Osteoblast (primary cell): ENCODE data around the gene IGSF9B. TPM values are rescaled to one million over a fixed set of nuclear protein-coding genes. Genes with fewer than 3 reads are reported as not detected.

Experiments
- DNase-seq: peaks from one replicate; pipeline ENCODE4 v3.0.0; 2011; ENCODE audit warnings: low spot score, mixed read lengths; ENCODE audit not compliant: insufficient read length; ENCODE audit errors: missing footprints
- H2AFZ ChIP-seq: 2 replicates; pipeline ENCODE4 v1.6.0; 2011; ENCODE audit warnings: mild to moderate bottlenecking, low read length
- H3K27ac ChIP-seq: 2 replicates; pipeline ENCODE4 v1.5.1; 2011; ENCODE audit warnings: mild to moderate bottlenecking, low read depth, low read length, moderate library complexity
- H3K27me3 ChIP-seq: 2 replicates; pipeline ENCODE4 v1.6.0; 2012; ENCODE audit warnings: mild to moderate bottlenecking, control low read depth, inconsistent platforms, low read length, moderate library complexity; ENCODE audit not compliant: insufficient read depth
- H3K36me3 ChIP-seq: 2 replicates; pipeline ENCODE4 v1.5.1; 2011; ENCODE audit warnings: mild to moderate bottlenecking, low read length, control low read depth, moderate library complexity; ENCODE audit not compliant: insufficient read depth
- H3K4me1 ChIP-seq: 2 replicates; pipeline ENCODE4 v1.5.1; 2011; ENCODE audit warnings: mild to moderate bottlenecking, low read length, control low read depth, moderate library complexity; ENCODE audit not compliant: insufficient read depth
- H3K4me2 ChIP-seq: 2 replicates; pipeline ENCODE4 v1.6.0; 2011; ENCODE audit warnings: mild to moderate bottlenecking, low read length; ENCODE audit not compliant: insufficient read depth
- H3K4me3 ChIP-seq: fragments of 200-600 bp; sonication (generic); 3 replicates; pipeline ENCODE4 v1.5.1; 2012; ENCODE audit warnings: mild to moderate bottlenecking, low read length, inconsistent platforms; ENCODE audit not compliant: insufficient read depth
- H3K79me2 ChIP-seq: 2 replicates; pipeline ENCODE4 v1.6.0; 2012; ENCODE audit warnings: mild to moderate bottlenecking, low read length, control low read depth, inconsistent platforms; ENCODE audit not compliant: insufficient read depth
- H3K9me3 ChIP-seq: 2 replicates; pipeline ENCODE4 v1.5.1; 2011; ENCODE audit warnings: low read depth, low read length, control low read depth
- H4K20me1 ChIP-seq: 2 replicates; pipeline ENCODE4 v1.6.0; 2012; ENCODE audit warnings: mild to moderate bottlenecking, low read length, control low read depth; ENCODE audit not compliant: insufficient read depth
- total RNA-seq: library from RNA; depleted of rRNA; stranded (reverse); fragments of >200 nt; gene quantifications from 2 replicates; pipeline ENCODE4 v1.2.3, GENCODE V29; 2012
- TF ChIP-seq, protein P1 (sequence below): IDR thresholded peaks from 2 replicates; pipeline ENCODE4 v1.5.1; 2011; ENCODE audit warnings: mild to moderate bottlenecking, low read depth, low read length, moderate library complexity; ENCODE audit errors: extremely low read depth

Gene IGSF9B
- total RNA-seq, 1 donor = 0.36 TPM

DNA sequence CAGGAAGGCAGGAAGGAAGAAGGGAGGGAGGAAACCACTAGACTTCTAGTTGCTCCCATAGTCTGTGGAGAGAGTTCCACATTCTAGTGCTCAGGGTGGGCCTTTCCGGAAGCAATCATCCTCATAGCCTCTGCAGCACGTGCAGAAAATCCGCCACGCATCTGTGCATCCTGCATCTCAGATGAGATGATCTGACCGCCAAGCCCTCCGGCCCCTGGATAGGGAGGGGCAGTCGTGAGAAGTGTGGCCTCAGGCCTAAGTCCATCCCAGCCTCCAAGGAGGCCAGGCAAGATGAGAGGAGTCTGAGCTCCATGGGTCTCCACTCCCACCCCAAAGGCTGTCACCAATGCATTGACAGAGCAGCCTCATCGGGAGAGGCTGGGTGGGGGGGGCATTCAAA, 30.4 kb upstream of the IGSF9B start:
- no peaks in the 10 kb centered on the region for H3K9me3 ChIP-seq
- H4K20me1 ChIP-seq = no peaks in the 10 kb centered on the region
- DNase-seq = no peak
- TF ChIP-seq, protein P1, sequence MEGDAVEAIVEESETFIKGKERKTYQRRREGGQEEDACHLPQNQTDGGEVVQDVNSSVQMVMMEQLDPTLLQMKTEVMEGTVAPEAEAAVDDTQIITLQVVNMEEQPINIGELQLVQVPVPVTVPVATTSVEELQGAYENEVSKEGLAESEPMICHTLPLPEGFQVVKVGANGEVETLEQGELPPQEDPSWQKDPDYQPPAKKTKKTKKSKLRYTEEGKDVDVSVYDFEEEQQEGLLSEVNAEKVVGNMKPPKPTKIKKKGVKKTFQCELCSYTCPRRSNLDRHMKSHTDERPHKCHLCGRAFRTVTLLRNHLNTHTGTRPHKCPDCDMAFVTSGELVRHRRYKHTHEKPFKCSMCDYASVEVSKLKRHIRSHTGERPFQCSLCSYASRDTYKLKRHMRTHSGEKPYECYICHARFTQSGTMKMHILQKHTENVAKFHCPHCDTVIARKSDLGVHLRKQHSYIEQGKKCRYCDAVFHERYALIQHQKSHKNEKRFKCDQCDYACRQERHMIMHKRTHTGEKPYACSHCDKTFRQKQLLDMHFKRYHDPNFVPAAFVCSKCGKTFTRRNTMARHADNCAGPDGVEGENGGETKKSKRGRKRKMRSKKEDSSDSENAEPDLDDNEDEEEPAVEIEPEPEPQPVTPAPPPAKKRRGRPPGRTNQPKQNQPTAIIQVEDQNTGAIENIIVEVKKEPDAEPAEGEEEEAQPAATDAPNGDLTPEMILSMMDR = no peak
- H3K79me2 ChIP-seq = no peaks in the 10 kb centered on the region
- no peak overlapping the region for H2AFZ ChIP-seq
- no peak overlapping the region for H3K27ac ChIP-seq
- no peak overlapping the region for H3K4me3 ChIP-seq
- no peaks in the 10 kb centered on the region for H3K36me3 ChIP-seq
- no peak overlapping the region for H3K4me2 ChIP-seq
- H3K27me3 ChIP-seq = no peaks in the 10 kb centered on the region
- no peaks in the 10 kb centered on the region for H3K4me1 ChIP-seq

DNA sequence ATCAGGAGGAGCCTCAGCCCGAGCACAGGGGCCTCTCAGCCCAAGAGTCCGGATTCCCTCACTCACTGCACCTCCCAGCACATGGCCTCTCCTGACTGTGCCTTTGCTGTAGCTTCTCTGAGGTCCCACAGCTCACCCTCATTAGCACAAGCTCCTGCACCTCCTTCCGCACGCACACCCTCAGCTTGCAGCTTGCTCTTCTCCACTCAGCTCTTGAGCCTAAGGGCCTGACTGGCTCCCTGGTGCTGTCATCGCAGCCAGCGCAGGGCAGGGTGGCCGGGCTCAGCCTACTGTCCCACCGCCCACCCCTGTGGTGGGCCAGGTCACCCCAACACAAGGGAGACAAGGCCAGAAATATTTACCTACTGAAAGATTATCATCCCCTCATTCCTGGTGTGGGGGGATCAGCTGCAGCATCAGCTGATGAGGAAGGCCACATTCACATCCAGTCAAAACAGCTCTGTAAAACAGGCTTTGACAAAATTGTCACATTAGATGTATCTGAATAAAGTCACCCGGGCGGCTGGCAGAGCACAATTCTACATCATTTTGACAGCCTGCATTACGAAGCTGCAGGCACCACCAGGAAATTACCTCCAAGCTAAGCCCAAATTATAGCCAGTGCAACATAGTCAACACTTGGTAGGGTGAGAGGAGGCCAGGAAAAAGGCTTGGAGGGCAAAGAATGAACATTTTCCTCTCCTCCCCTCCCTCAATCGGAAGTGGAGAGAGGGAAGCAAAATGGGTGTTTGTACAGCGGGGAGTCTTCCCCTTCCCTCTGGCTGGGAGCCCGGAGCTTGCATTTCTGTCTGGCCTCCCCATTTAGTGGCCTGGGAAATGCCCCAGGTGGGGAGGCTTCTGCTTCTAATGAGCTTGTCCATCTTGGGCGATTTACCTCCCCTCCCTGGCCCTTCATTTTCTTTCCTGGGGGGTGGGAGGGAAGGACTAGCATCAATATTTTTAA, 29.5 kb upstream of the IGSF9B start:
- Histone ChIP-seq H2AFZ (no peak overlapping the region), H3K9me3 (no peaks in the 10 kb centered on the region), H3K4me2 (no peak overlapping the region), H3K4me1 (no peaks in the 10 kb centered on the region), H4K20me1 (no peaks in the 10 kb centered on the region), H3K4me3 (no peak overlapping the region), H3K27ac (no peak overlapping the region), H3K36me3 (no peaks in the 10 kb centered on the region), H3K79me2 (no peaks in the 10 kb centered on the region), H3K27me3 (no peaks in the 10 kb centered on the region)
- DNase-seq = peak; percentile 86
- TF ChIP-seq, protein P1 = no peak

DNA sequence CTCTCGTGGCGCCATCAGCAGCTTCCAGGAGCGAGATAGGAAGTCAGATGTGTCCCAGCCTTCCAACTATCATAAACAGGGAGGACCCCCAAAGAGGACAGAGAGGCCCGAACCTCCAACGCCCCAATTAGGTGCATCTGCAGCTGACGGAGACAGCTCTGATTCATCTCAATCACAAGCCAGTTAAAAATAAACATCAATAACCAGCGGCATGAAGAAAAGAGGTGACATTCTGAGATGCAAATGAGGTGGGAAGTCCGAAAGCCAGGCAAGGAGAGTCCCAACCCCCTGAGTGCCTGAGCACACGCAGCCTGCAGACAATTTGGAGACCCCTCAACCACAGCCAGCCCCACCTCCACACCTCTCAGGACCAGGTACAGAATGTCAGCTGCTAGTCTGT, 28.1 kb upstream of the IGSF9B start:
- no peak for DNase-seq
- Histone ChIP-seq H3K9me3 (no peaks in the 10 kb centered on the region), H3K27me3 (no peaks in the 10 kb centered on the region), H2AFZ (no peak overlapping the region), H3K4me3 (no peak overlapping the region), H4K20me1 (no peaks in the 10 kb centered on the region), H3K4me2 (no peak overlapping the region), H3K27ac (no peak overlapping the region), H3K36me3 (no peaks in the 10 kb centered on the region), H3K4me1 (no peaks in the 10 kb centered on the region), H3K79me2 (no peaks in the 10 kb centered on the region)
- TF ChIP-seq, protein P1 = no peak

DNA sequence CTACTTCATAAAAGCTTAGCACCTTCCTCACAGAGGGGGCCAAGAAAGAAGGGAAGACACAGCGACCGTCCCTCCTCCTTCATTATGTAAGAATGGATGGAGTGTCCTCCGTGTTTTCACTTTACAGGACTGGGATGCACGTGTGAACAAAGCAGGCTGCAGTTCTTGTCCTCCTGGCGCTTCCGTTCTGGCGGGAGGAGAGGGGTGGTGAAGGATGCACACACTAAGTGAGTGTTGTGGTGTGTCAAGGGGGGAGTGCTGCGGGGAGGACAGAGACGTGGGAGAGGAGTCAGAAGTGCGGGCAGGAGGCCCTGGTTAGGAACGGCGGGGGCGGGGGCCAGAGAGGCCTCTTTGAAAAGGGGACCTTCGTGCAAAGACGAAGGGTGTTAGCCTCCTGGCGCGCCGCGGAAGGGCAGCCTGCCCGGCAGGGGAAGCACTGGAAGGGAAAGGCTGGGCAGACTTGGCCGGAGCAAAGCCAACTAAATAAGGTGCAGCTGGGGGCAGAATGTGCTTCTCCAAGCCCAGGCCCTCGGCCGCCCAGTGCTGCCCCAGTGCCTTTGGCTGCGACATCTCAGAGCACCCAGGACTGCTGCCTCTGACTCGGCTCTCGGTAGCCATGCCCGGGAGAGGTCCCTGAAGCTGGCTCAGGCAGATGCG, 27.0 kb upstream of the IGSF9B start:
- no peak overlapping the region for H3K4me3 ChIP-seq
- DNase-seq = peak; percentile 84
- H4K20me1 ChIP-seq = no peaks in the 10 kb centered on the region
- H2AFZ ChIP-seq = no peak overlapping the region
- no peaks in the 10 kb centered on the region for H3K9me3 ChIP-seq
- H3K36me3 ChIP-seq = no peaks in the 10 kb centered on the region
- H3K27me3 ChIP-seq = no peaks in the 10 kb centered on the region
- H3K27ac ChIP-seq = no peak overlapping the region
- H3K4me1 ChIP-seq = no peaks in the 10 kb centered on the region
- H3K4me2 ChIP-seq = no peak overlapping the region
- TF ChIP-seq, protein P1 = no peak
- H3K79me2 ChIP-seq = no peaks in the 10 kb centered on the region
